ES-I3 (cell line): ENCODE measurements around the gene NID1.
"Not testable (repeated sequence)": the region's sequence is repeated elsewhere in the genome, so short reads cannot be mapped to it uniquely, and the experiment has no call there.

ENCODE experiments used
- H3K36me3 ChIP-seq: 2 replicates; pipeline ENCODE4 v1.6.1; 2013; ENCODE audit warnings: mild to moderate bottlenecking, low read length, control low read depth, moderate library complexity; ENCODE audit not compliant: insufficient read depth
- H3K4me1 ChIP-seq: 2 replicates; pipeline ENCODE4 v1.6.1; 2013; ENCODE audit warnings: mild to moderate bottlenecking, control low read depth, low read length; ENCODE audit not compliant: insufficient read depth
- H3K9ac ChIP-seq: 2 replicates; pipeline ENCODE4 v1.6.1; 2013; ENCODE audit warnings: low read depth, mild to moderate bottlenecking, low read length, moderate library complexity
- H3K9me3 ChIP-seq: 2 replicates; pipeline ENCODE4 v1.6.1; 2013; ENCODE audit warnings: mild to moderate bottlenecking, low read length, moderate library complexity; ENCODE audit not compliant: control insufficient read depth, insufficient read depth

NID1 gene

GRCh38 chr1:236082526-236082925, 17.6 kb upstream of the NID1 start:
- H3K4me1 ChIP-seq = 0 out of 2 replicates have a peak, but pooled peaks cover 4% of the 10 kb centered on the region
- no peaks in the 10 kb centered on the region for H3K36me3 ChIP-seq
- no peak overlapping the region for H3K9ac ChIP-seq
- no peaks in the 10 kb centered on the region for H3K9me3 ChIP-seq

GRCh38 chr1:236081546-236082227, 16.8 kb upstream of the NID1 start:
- no peaks in the 10 kb centered on the region for H3K9me3 ChIP-seq
- H3K4me1 ChIP-seq = 0 out of 2 replicates have a peak, but pooled peaks cover 4% of the 10 kb centered on the region
- no peaks in the 10 kb centered on the region for H3K36me3 ChIP-seq
- no peak overlapping the region for H3K9ac ChIP-seq

GRCh38 chr1:236079703-236080102, 14.8 kb upstream of the NID1 start:
- no peaks in the 10 kb centered on the region for H3K9me3 ChIP-seq
- no peaks in the 10 kb centered on the region for H3K36me3 ChIP-seq
- H3K4me1 ChIP-seq = 0 out of 2 replicates have a peak, but pooled peaks cover 4% of the 10 kb centered on the region
- H3K9ac ChIP-seq = no peak overlapping the region

- 0 out of 2 replicates have a peak, but pooled peaks cover 4% of the 10 kb centered on the region for H3K4me1 ChIP-seq
- H3K9me3 ChIP-seq = no peaks in the 10 kb centered on the region
- H3K36me3 ChIP-seq = no peaks in the 10 kb centered on the region
- H3K9ac ChIP-seq = no peak overlapping the region
Measured at GRCh38 chr1:236078993-236079392, 14.1 kb upstream of the NID1 start.

GRCh38 chr1:236078077-236078476, 13.2 kb upstream of the NID1 start:
- not testable (repeated sequence) for H3K9me3 ChIP-seq, H3K36me3 ChIP-seq, H3K4me1 ChIP-seq, H3K9ac ChIP-seq

- no peak overlapping the region for H3K9ac ChIP-seq
- peaks cover 2% of the 10 kb centered on the region; the same call in 1 of the 2 replicates for H3K9me3 ChIP-seq
- no peaks in the 10 kb centered on the region for H3K4me1 ChIP-seq
- H3K36me3 ChIP-seq = no peaks in the 10 kb centered on the region
Measured at GRCh38 chr1:236075848-236076247, 11.0 kb upstream of the NID1 start.

GRCh38 chr1:236073307-236073897, 8.5 kb upstream of the NID1 start:
- H3K9me3 ChIP-seq = peaks cover 6% of the 10 kb centered on the region; the same call in 1 of the 2 replicates
- no peak overlapping the region for H3K9ac ChIP-seq
- H3K36me3 ChIP-seq = no peaks in the 10 kb centered on the region
- H3K4me1 ChIP-seq = no peaks in the 10 kb centered on the region

- no peak overlapping the region for H3K9ac ChIP-seq
- peaks cover 6% of the 10 kb centered on the region; the same call in 1 of the 2 replicates for H3K9me3 ChIP-seq
- 0 out of 2 replicates have a peak, but pooled peaks cover under 1% of the 10 kb centered on the region for H3K4me1 ChIP-seq
- no peaks in the 10 kb centered on the region for H3K36me3 ChIP-seq
Measured at GRCh38 chr1:236072001-236072400, 7.1 kb upstream of the NID1 start.

GRCh38 chr1:236070753-236071152, 5.9 kb upstream of the NID1 start:
- Histone ChIP-seq H3K36me3 (no peaks in the 10 kb centered on the region), H3K9ac (no peak overlapping the region), H3K4me1 (peaks cover 11% of the 10 kb centered on the region; the same call in 1 of the 2 replicates), H3K9me3 (peaks cover 6% of the 10 kb centered on the region; the same call in 1 of the 2 replicates)

GRCh38 chr1:236069796-236070195, 4.9 kb upstream of the NID1 start:
- H3K36me3 ChIP-seq = no peaks in the 10 kb centered on the region

GRCh38 chr1:236067854-236068454, 3.1 kb upstream of the NID1 start:
- H3K36me3 ChIP-seq = no peaks in the 10 kb centered on the region
- peaks cover 6% of the 10 kb centered on the region; the same call in 1 of the 2 replicates for H3K9me3 ChIP-seq
- H3K9ac ChIP-seq = no peak overlapping the region

More at GRCh38 chr1:236069796-236070195, 4.9 kb upstream of the NID1 start:
- H3K4me1 ChIP-seq = peaks cover 11% of the 10 kb centered on the region; the same call in 1 of the 2 replicates
- no peak overlapping the region for H3K9ac ChIP-seq
- peaks cover 6% of the 10 kb centered on the region; the same call in 1 of the 2 replicates for H3K9me3 ChIP-seq

GRCh38 chr1:236066828-236067386, 2.0 kb upstream of the NID1 start:
- no peaks in the 10 kb centered on the region for H3K36me3 ChIP-seq
- no peak overlapping the region for H3K9ac ChIP-seq
- H3K4me1 ChIP-seq = peaks cover 11% of the 10 kb centered on the region; the same call in 1 of the 2 replicates
- H3K9me3 ChIP-seq = peaks cover 6% of the 10 kb centered on the region; the same call in 1 of the 2 replicates

More at GRCh38 chr1:236067854-236068454, 3.1 kb upstream of the NID1 start:
- H3K4me1 ChIP-seq = peaks cover 11% of the 10 kb centered on the region; the same call in 1 of the 2 replicates

- H3K9ac ChIP-seq = peak overlapping the region; percentile 63; the same call in 1 of the 2 replicates
- H3K36me3 ChIP-seq = no peaks in the 10 kb centered on the region
- H3K9me3 ChIP-seq = peaks cover 6% of the 10 kb centered on the region; the same call in 1 of the 2 replicates
- H3K4me1 ChIP-seq = peaks cover 11% of the 10 kb centered on the region; the same call in 1 of the 2 replicates
Measured at GRCh38 chr1:236066054-236066453, 1.2 kb upstream of the NID1 start.

GRCh38 chr1:236065509-236066005, 667 bp upstream of the NID1 start:
- H3K4me1 ChIP-seq = peaks cover 11% of the 10 kb centered on the region; the same call in 1 of the 2 replicates
- H3K9ac ChIP-seq = peak overlapping the region; percentile 63
- peaks cover 1% of the 10 kb centered on the region; the same call in 1 of the 2 replicates for H3K9me3 ChIP-seq
- H3K36me3 ChIP-seq = no peaks in the 10 kb centered on the region
